ENCODE data around the gene OR13C9.

The OR13C9 gene

GRCh38 chr9:104586496-104587180 lies 31.4 kb downstream of the OR13C9 start:
- DNase-seq (ENCODE audit: low spot score in 2 of 2): no peak
- Mint-ChIP-seq H3K4me1 (no peaks in the 10 kb centered on the region), H3K4me3 (no peak overlapping the region), H3K36me3 (no peaks in the 10 kb centered on the region), H3K27ac (no peak overlapping the region), H3K9me3 (no peaks in the 10 kb centered on the region), H3K27me3 (peaks cover 2% of the 10 kb centered on the region)
- ATAC-seq (ENCODE audit: low read depth): no peak

- ATAC-seq (ENCODE audit: low read depth) (no peak), DNase-seq (ENCODE audit: low spot score in 2 of 2) (no peak)
- H3K4me1 Mint-ChIP-seq: no peaks in the 10 kb centered on the region
- H3K36me3 Mint-ChIP-seq: no peaks in the 10 kb centered on the region
- H3K4me3 Mint-ChIP-seq: no peak overlapping the region
- H3K27me3 Mint-ChIP-seq: peaks cover 2% of the 10 kb centered on the region
- no peak overlapping the region for H3K27ac Mint-ChIP-seq
- H3K9me3 Mint-ChIP-seq: no peaks in the 10 kb centered on the region
Observed at GRCh38 chr9:104580562-104580961, 37.4 kb downstream of the OR13C9 start.

- Mint-ChIP-seq H3K36me3 (no peaks in the 10 kb centered on the region), H3K9me3 (peaks cover 5% of the 10 kb centered on the region), H3K27ac (no peak overlapping the region), H3K27me3 (peaks cover 2% of the 10 kb centered on the region), H3K4me1 (no peaks in the 10 kb centered on the region), H3K4me3 (no peak overlapping the region)
- DNase-seq (ENCODE audit: low spot score in 2 of 2) (no peak), ATAC-seq (ENCODE audit: low read depth) (no peak)
Observed at GRCh38 chr9:104577263-104577662, 40.7 kb downstream of the OR13C9 start.

GRCh38 chr9:104575456-104575855 lies 42.5 kb downstream of the OR13C9 start:
- Mint-ChIP-seq H3K4me1 (no peaks in the 10 kb centered on the region), H3K27me3 (no peaks in the 10 kb centered on the region), H3K27ac (no peak overlapping the region), H3K4me3 (no peak overlapping the region), H3K9me3 (peaks cover 5% of the 10 kb centered on the region), H3K36me3 (no peaks in the 10 kb centered on the region)
- DNase-seq (ENCODE audit: low spot score in 2 of 2): no peak
- no peak for ATAC-seq (ENCODE audit: low read depth)

- H3K9me3 Mint-ChIP-seq: peaks cover 5% of the 10 kb centered on the region
- no peaks in the 10 kb centered on the region for H3K27me3 Mint-ChIP-seq
- H3K4me1 Mint-ChIP-seq: no peaks in the 10 kb centered on the region
- DNase-seq (ENCODE audit: low spot score in 2 of 2): no peak
- H3K27ac Mint-ChIP-seq: no peak overlapping the region
- no peak overlapping the region for H3K4me3 Mint-ChIP-seq
- no peaks in the 10 kb centered on the region for H3K36me3 Mint-ChIP-seq
- ATAC-seq (ENCODE audit: low read depth): no peak
Observed at GRCh38 chr9:104572612-104573011, 45.4 kb downstream of the OR13C9 start.

GRCh38 chr9:104568868-104569267 lies 49.1 kb downstream of the OR13C9 start, which contains the start of gene OR13C8:
TSS of gene OR13C8 (plus strand) at chr9:104569168. CDS start at chr9:104569168, 0 bp downstream.
- no peak within 1 kb of the TSS for H3K4me3 Mint-ChIP-seq
- H3K36me3 Mint-ChIP-seq: no peaks in the 10 kb centered on the region
- DNase-seq (ENCODE audit: low spot score in 2 of 2): no peak
- no peaks in the 10 kb centered on the region for H3K4me1 Mint-ChIP-seq
- H3K27ac Mint-ChIP-seq: no peak within 1 kb of the TSS
- ATAC-seq (ENCODE audit: low read depth): no peak
- H3K27me3 Mint-ChIP-seq: no peaks in the 10 kb centered on the region
- H3K9me3 Mint-ChIP-seq: peaks cover 5% of the 10 kb centered on the region

Data from memory B cell (primary cell).